ENCODE data around the gene MGP. TPM values are rescaled to one million over a fixed set of nuclear protein-coding genes. Genes with fewer than 3 reads are reported as not detected.

Gene MGP
- total RNA-seq, 1 experiment from 2014 or later, result not detected

- DNase-seq (ENCODE audit: low read depth), result no peak
Measured at GRCh38 chr12:14903386-14904098, 17.9 kb upstream of the MGP start.

- DNase-seq (ENCODE audit: low read depth), result no peak
Measured at GRCh38 chr12:14902465-14902864, 16.8 kb upstream of the MGP start.

GRCh38 chr12:14901228-14901562, 15.5 kb upstream of the MGP start:
- no peak for DNase-seq (ENCODE audit: low read depth)

GRCh38 chr12:14900521-14901227, 15.0 kb upstream of the MGP start:
- no peak for DNase-seq (ENCODE audit: low read depth)

- DNase-seq (ENCODE audit: low read depth), result no peak
Measured at GRCh38 chr12:14896521-14897169, 11.0 kb upstream of the MGP start.

GRCh38 chr12:14893506-14894250, 8.0 kb upstream of the MGP start:
- no peak for DNase-seq (ENCODE audit: low read depth)

- peak; percentile 34 for DNase-seq (ENCODE audit: low read depth)
Measured at GRCh38 chr12:14892726-14893505, 7.3 kb upstream of the MGP start.

GRCh38 chr12:14890701-14891100, 5.0 kb upstream of the MGP start:
- DNase-seq (ENCODE audit: low read depth), result no peak

- no peak for DNase-seq (ENCODE audit: low read depth)
Measured at GRCh38 chr12:14886271-14886670, 617 bp upstream of the MGP start.

- DNase-seq (ENCODE audit: low read depth), result peak; percentile 83
Measured at GRCh38 chr12:14884458-14884878, 1.2 kb downstream of the MGP start.

- no peak for DNase-seq (ENCODE audit: low read depth)
Measured at GRCh38 chr12:14883686-14884085, 2.0 kb downstream of the MGP start.

GRCh38 chr12:14880890-14881453, 4.7 kb downstream of the MGP start:
- DNase-seq (ENCODE audit: low read depth), result no peak

GRCh38 chr12:14879222-14879933, 6.3 kb downstream of the MGP start:
- DNase-seq (ENCODE audit: low read depth), result no peak

GRCh38 chr12:14878488-14878887, 7.2 kb downstream of the MGP start:
- DNase-seq (ENCODE audit: low read depth), result no peak

- no peak for DNase-seq (ENCODE audit: low read depth)
Measured at GRCh38 chr12:14876833-14877232, 8.8 kb downstream of the MGP start.

GRCh38 chr12:14874882-14875281, 10.8 kb downstream of the MGP start:
- no peak for DNase-seq (ENCODE audit: low read depth)

- DNase-seq (ENCODE audit: low read depth), result no peak
Measured at GRCh38 chr12:14873440-14874185, 12.0 kb downstream of the MGP start.

- DNase-seq (ENCODE audit: low read depth), result no peak
Measured at GRCh38 chr12:14871886-14872285, 13.8 kb downstream of the MGP start.

- no peak for DNase-seq (ENCODE audit: low read depth)
Measured at GRCh38 chr12:14871247-14871646, 14.4 kb downstream of the MGP start.

Measured in LHCN-M2 (cell line).